GM12872 (cell line): ENCODE results near the gene ALDH3B2.

ENCODE experiments used
- CTCF ChIP-seq: IDR thresholded peaks from 3 replicates; pipeline ENCODE4 v1.5.1; 2011; ENCODE audit warnings: low read depth, mild to moderate bottlenecking, low read length, moderate library complexity; ENCODE audit not compliant: insufficient read depth

The ALDH3B2 gene

GRCh38 chr11:67640758-67641337 lies 33.6 kb downstream of the ALDH3B2 start:
- TF ChIP-seq CTCF, result no peak

- TF ChIP-seq CTCF, result peak; percentile 77
Measured at GRCh38 chr11:67640021-67640757, 34.2 kb downstream of the ALDH3B2 start.

- TF ChIP-seq CTCF, result no peak
Measured at GRCh38 chr11:67639438-67639859, 35.0 kb downstream of the ALDH3B2 start, which contains the start of gene TBX10. TBX10 (minus strand) TSS chr11:67639763; CDS start chr11:67639472, 291 bp downstream.

GRCh38 chr11:67638535-67639437 lies 35.6 kb downstream of the ALDH3B2 start:
- TF ChIP-seq CTCF, result no peak

- no peak for TF ChIP-seq CTCF
Measured at GRCh38 chr11:67636962-67637361, 37.5 kb downstream of the ALDH3B2 start.

- no peak for TF ChIP-seq CTCF
Measured at GRCh38 chr11:67635231-67635521, 39.2 kb downstream of the ALDH3B2 start.
